ENCODE results near the gene RAD51B.
A peak's percentile ranks its signal among the peaks of the same experiment; 100 is the strongest.

RAD51B gene

DNA sequence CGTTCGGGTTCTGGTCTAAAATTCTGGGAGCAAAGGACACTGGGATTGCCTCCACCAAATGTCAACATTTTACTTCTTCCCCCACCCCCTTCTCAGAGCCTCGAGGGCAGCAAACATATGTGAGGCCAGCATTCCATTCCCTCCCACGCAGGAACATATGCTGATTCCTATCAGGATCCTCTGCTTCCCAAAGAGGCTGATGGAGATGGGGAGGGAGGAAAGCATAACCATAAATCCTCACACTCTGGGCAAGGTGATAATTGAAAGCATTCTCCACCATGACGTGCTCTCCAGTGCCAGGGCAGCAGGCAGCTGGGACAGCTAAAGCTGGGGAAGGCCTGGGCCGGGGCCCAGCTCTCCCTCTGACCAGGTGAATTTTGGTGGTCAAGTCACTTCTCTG lies 578.2 kb downstream of the RAD51B start:
- DNase-seq (ENCODE audit: extremely low spot score, insufficient read length, low read depth) (no peak), FAIRE-seq (no peak)

DNA sequence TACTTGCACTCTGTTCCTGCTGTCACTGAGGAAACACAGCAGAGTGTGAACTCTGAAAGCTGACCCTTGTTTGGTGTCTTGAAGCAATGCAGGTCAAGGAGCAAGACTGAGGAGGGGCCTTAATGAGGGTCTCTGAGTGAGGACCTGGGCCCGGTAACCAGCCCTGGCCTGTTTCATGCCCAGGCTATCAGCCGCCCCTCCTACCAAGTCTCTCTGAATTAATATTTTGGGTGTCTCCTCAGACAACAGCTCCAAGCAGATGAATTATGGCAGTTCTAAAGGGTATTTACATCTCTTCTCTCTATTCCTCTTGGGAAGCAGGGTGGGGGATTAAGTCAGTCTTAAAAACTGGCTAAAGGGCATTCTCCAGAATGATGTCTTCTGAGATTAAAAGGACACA lies 578.8 kb downstream of the RAD51B start:
- DNase-seq (ENCODE audit: extremely low spot score, insufficient read length, low read depth) (no peak), FAIRE-seq (no peak)

DNA sequence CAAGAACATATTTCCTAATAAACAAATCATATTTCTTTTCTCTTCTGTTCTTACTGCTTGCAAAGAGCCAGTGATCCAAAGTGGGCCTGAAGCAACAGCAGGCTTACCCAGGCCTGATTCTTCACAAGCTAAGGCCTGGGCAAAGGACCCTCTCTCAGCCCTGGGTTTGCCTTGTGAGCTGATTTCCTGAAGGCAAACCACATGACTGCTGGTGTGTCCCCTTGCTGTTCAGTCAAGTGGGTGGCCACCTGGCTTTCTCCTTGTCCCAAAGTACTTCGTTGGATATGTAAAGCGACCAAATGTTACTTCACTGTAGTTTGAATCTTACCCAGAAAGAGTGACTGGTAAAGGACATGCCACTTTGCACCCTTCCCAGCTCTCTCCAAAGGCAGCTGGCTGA lies 580.4 kb downstream of the RAD51B start:
- FAIRE-seq (peak; percentile 33), DNase-seq (ENCODE audit: extremely low spot score, insufficient read length, low read depth) (no peak)

DNA sequence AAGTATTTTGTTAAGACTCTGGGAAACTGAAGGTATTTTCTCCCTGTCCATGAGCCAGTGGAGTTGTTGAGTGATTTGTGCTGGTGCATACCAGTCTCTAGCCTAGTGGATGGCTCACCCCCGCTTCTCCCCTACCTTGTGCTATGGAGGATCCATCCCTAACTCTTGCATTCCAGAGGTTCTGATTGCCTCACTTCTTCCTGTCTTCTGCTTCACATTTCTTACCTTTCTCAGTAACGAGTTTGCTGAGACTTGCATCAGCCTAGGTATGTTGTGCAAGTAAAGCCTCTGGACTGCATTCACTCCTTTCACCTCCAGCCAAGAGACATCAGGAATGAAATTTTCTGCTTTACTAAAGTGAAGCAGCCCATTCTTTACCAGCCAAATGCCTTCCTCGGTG lies 581.7 kb downstream of the RAD51B start:
- FAIRE-seq: peak; percentile 51
- DNase-seq (ENCODE audit: extremely low spot score, insufficient read length, low read depth): no peak

DNA sequence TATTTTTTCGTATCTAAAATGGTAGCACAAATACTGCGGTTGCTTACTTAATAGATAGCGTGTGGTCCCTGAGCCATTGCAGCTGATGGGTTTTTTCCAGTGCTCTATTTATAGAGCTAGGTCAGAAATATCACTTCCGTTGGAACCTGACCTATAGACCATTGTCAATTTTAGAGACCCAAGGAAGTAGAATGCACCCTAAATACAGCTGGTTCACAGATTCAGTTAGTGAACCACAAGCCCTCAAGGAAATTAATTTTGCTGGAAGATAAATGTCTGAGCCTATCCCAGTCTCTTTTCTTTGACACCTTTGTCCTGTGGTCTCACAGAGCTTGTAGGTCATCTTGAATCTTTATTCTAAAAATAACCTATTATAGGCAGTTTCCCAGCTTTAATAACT lies 582.3 kb downstream of the RAD51B start:
- DNase-seq (ENCODE audit: extremely low spot score, insufficient read length, low read depth) (peak; percentile 45), FAIRE-seq (peak; percentile 95)

DNA sequence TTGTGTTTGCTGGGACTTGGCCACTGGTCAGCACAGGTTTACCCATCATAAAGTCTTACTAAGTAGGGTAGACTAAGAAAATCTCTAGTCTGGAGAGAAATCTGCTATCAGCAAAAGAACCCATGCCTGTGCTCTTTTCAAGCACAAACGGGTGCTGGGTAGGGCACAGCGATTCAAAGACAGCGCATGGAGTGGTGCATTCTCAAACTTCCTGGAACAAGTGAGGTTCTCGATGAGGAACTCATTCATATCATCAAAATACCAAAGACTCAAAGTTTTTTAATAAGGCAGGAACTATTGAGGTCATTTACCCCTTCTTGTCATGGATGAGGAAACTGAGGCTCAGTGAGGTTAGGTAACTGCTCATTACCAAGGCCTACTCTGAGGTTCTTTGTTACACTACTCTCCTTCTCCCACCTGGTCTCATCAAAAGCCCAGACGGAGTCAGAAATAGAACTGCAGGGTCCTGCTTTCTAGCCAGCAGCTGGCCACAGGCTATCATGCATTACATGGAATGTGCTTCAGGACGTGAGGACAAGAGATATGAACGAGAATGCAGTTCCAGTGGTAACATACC lies 583.0 kb downstream of the RAD51B start:
- no peak for DNase-seq (ENCODE audit: extremely low spot score, insufficient read length, low read depth)
- FAIRE-seq: peak; percentile 49

DNA sequence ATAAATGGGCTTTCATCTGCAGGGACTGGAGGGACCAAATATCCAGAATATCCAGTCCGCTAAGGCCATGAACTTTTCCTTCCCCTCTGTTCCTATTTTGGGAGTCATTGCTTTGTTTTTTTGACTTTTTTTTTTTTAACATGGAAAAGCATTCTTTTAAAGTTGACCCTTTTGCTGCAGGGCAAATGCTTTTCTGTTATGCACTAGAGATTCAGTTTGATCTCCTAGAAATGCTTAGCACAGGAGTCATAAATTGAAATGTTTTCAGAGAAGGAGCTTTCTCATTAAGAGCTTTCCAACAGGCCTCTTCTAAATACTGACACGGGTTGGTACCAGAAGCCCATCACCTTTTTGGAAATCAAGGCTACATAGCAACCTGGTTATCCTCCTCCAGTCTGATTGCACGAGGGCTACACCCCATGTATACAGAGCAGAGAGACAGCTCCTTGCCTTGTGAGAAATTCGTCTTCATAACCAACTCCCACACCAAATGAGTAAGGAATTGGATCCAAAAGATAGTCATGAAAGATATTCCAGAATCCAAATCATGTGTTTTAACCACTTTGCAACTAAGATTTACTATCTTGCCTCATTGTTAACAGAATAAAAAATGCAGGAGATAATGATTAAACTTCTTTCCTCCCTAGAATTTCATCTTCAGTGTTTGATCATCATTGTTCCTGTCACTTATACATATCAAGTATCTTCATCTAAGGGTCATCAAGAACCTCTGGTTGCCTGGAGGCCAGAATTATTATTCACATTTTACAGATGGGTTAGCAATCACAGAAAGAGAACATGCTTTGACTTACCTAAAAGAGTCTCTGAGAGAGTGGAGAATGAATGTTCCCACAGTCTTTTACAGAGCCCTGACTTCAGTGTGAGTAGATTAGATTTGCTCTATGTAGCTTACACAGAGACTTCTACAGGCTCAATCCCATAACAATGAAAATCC lies 583.9 kb downstream of the RAD51B start:
- FAIRE-seq: no peak
- DNase-seq (ENCODE audit: extremely low spot score, insufficient read length, low read depth): no peak

DNA sequence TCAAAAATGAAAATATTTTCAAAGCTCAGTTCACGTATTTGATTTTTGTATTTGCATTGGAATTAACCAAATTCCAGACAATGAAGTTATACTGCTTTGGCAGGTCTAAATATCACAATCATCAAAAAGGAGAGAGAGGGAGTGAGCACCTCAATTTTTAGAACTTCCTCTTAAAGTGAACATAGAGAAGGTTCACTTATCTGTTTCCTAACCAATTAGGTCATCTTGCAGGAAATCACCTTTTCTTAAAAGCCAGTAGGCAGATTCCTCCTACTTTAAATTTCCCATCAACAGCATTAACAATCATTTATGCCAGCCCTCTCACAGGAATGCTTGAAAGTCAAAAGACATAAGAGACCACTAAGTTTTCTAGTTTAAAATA lies 584.6 kb downstream of the RAD51B start:
- peak; percentile 86 for FAIRE-seq
- no peak for DNase-seq (ENCODE audit: extremely low spot score, insufficient read length, low read depth)

DNA sequence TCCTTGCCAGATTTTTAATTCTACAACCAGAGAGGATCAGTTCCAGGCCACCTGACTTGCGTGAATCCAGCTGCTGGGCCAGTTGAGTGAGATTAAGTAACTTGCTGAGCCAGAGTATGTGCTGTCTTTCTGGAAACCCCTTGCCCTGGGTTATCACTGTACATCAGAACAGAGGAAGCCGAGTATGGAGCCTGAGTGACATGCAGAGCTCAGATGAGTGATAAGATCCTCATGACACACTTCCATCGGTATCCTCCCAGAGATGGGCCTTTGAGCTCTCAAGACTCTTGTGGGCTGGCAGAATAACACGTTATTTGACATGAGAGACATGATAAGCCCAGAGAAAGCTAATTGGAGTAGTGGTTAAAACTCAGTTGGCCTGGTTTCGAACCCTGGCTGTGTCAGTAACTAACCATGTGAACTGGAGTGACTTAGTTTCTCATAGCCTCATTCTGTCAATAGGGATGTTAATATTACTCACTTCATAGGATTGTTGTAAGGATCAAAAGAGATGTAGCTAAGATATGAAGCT lies 585.1 kb downstream of the RAD51B start:
- no peak for FAIRE-seq
- no peak for DNase-seq (ENCODE audit: extremely low spot score, insufficient read length, low read depth)

DNA sequence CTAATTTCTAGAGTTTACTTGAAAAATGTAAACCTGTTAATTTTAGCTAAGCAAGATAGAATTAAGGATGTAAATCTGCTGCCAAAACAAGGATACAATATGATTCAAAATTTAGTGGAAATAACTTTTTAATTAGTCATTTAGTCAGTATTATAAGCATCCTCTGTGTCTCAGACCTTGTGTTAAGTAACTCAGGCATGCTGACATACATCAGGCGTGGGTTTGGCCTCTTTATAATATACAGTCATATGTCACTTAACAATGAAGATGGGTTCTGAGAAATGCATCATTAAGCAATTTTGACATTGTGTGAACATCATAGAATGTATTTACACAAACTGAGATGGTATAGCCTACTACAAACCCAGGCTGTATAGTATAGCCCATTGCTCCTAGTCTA lies 586.4 kb downstream of the RAD51B start:
- DNase-seq (ENCODE audit: extremely low spot score, insufficient read length, low read depth) (no peak), FAIRE-seq (no peak)

DNA sequence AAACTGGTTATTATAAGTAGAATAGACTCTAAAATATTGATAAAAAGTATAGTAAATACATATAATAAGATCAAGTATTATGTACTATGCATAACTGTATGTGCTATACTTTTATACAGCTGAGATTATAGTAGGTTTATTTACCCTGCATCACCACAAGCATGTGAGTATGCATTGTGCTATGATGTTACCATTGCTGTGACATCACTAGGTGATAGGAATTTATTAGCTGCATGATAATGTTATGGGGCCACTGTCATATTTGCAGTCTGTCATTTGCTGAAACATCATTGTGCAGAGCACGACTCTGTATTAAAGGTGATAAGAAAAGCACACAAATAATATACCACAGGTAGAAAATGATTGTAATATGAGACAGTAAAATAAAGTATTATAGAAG lies 587.7 kb downstream of the RAD51B start:
- DNase-seq (ENCODE audit: extremely low spot score, insufficient read length, low read depth): no peak
- FAIRE-seq: peak; percentile 15

DNA sequence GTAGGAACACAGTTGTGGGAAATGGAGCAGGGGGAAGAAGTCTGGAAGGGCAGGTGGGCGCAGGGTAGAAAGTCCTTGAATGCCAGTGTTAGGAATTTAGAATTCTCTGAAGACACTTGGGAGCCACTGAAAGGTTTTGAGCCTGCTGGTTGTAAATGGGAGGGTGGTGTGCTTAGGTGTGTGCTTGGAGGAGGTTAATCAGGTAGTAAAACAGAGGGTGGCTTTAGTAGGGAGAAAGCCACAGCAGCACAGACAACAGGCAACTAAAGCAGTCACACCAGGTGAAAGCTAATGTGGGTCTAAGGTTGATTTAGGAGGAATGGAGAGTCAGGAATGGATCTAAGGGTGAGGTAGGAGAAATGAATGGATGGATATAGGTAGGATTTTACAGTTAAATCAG lies 588.2 kb downstream of the RAD51B start:
- DNase-seq (ENCODE audit: extremely low spot score, insufficient read length, low read depth): no peak
- peak; percentile 66 for FAIRE-seq

DNA sequence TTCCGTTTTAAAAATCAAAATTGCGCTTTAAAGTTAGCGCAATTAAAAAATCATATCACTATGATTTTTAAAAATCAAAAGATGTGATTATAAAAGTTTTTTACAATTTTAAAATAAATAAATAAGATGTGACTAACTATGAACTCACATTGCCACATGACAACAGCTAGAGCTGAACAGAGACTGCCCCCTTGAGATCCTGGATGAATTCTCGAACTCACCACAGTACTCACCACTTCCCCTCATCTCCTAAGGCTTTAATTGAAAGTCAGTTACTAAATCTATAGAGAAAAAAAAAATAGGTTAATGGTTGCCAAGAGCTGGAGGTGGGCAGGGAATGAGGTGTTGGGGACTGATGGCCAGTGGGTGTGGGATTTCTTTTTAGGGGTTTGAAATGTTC lies 589.1 kb downstream of the RAD51B start:
- no peak for DNase-seq (ENCODE audit: extremely low spot score, insufficient read length, low read depth)
- FAIRE-seq: peak; percentile 88

DNA sequence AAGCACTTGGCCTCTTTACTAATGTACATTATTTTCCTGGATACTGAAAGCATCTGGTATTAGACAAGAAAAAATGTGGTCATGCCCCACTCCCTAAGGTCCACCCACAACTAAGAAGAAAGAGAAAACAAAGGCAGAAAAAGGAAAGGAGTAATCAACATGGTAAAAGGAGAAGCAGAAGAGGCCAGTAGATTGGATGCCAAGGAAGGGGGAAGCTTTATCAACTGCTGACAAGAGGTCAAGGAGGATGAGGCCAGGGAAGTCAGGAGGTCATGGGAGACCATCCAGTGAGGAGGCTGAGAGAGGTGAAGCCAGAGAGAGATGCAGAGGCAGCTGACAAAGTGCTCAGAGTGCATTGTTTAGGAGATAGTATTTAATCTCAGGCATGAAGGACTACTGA lies 589.8 kb downstream of the RAD51B start:
- FAIRE-seq: no peak
- DNase-seq (ENCODE audit: extremely low spot score, insufficient read length, low read depth): no peak

DNA sequence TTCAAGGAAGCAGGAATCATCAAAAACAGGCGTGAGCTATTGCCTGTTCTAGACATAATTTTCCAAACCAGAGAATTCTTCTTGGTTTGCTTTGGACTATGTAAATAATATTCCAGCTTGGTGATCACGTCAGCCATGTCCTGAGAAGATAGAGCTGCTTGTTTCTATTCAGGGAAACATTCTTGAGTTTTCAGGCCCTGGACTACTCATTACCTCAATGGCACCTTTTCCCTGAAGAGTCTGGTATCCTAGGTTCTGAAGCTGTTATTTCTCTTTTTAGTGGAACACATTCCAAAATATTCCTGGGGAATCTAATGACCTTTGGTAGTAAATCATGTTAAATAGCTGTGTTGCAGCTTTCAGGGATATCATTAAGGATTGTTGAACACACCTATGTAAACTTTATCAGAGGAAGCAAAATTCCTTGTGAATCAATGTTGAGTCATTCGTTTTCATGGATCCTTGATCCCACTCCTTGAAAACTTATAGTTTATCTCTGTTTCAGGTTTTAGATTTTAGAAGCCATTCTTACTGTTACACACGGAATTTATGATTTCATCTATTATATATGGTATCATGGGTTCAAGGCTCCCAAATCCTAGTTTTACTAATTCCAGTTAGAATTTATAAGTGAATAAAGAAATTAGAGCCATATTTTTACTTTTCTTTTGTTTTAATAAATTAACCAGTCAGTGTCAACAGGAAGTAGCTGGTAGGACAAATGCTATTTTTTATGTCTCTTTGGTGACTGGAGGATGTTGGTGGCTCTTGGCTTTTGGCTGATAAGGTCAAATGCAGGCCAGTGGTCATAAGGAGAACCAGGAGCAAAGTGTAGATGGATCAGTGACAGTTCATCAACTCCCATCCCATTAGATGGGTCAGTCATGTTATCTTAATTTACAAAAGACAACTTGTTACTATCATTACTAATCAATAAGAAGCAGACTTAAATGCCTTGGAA lies 593.2 kb downstream of the RAD51B start:
- DNase-seq (ENCODE audit: extremely low spot score, insufficient read length, low read depth) (no peak), FAIRE-seq (no peak)

DNA sequence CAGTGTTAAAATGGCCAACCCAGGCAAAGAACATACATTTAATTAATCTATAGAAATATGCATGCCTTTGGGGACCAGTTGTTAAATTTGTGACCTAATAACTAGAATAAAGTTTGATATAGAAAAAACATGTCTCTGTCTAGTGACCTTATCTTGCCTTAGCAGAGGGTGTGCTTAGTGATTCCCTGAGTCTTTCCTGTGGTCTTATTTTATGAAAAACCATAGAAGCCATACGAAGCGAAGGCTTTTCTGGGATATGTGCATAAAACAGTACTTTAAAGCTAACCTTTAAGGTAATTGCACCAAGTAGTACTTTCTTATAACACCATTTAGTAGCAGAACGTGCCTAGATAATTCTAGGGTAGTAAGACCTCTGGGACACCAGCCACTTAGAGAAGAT lies 593.9 kb downstream of the RAD51B start:
- DNase-seq (ENCODE audit: extremely low spot score, insufficient read length, low read depth) (no peak), FAIRE-seq (no peak)

DNA sequence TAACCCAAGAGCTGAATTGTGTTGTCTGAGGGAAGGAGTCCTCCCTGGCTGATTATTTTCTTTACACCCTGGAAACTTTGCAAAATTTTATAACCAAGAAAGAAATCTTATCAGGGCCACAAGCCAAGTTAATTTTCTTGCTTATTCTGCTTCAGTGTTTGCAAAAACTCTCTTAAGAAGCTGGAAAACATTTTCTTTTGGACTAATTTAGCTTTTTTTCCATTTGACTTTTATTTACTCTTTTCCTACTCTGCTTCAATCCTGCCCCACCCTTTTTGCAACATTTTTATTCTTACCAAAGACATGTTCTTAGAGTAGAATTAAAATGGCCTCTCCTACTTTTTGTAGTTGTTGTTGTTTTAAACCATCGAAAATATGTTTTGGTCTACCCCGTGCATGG lies 594.5 kb downstream of the RAD51B start:
- no peak for FAIRE-seq
- no peak for DNase-seq (ENCODE audit: extremely low spot score, insufficient read length, low read depth)

DNA sequence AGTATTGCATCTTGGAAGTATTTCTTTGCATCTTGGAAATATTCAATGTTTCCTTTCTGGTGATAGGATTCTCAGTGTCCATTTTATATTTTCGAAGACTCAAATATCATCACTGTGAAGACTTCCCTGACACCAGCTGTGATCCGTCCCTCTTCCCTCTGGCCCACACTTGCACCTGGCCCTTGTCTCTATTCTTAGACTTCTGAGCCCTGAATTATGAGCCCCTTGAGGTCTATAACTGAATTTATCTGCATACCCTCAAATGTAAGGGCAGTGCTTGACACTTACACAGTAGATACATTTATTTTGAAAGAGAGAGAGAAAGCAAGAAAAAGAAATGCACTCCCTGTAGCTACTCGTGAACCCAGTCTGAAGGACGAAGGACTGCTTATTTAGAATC lies 596.6 kb downstream of the RAD51B start:
- DNase-seq (ENCODE audit: extremely low spot score, insufficient read length, low read depth): no peak
- FAIRE-seq: no peak

DNA sequence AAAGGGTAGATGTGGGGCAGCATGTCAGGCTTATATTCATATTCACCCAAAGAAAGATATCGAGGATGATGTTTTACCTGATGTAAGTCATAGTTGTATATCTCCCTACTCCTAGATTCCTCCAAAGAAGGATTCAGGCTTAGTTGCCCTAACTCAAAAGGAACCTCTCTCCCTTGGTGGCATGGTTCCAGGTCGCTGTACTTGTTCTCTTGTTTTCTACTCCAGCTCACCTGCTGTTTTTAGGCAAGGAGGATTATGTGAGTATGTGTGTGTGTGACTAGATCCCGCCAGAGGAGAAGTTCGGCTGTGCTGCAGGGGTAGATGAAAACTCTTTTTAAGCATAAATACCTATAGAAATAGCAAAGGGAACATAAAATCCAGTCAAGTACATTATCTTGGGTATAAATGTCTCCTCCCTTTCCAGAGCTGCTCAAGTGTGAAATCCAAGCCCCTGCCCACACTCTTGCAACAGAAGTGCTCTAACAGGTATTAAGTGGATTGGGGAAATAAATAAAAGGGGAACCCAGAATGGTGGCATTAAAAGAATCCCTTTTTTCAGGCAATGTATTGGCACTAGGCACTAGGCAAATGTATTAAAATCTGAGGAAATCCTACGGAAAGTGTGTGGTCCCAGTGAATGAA lies 597.6 kb downstream of the RAD51B start:
- DNase-seq (ENCODE audit: extremely low spot score, insufficient read length, low read depth): no peak
- FAIRE-seq: no peak

Measured in GM18507 (cell line).